COLO668 (cell line): ENCODE measurements around the gene EPHA1.
"Not testable (repeated sequence)": the region's sequence is repeated elsewhere in the genome, so short reads cannot be mapped to it uniquely, and the experiment has no call there.

ENCODE experiments used
- DNase-seq: peaks from one replicate; lab custom pipeline; 2025; ENCODE audit not compliant: unreplicated experiment; lab: John Stamatoyannopoulos, UW

Gene EPHA1

GRCh38 chr7:143431109-143431508, 22.5 kb upstream of the EPHA1 start:
- no peak for DNase-seq

- no peak for DNase-seq
Measured at GRCh38 chr7:143429770-143430698, 21.4 kb upstream of the EPHA1 start.

GRCh38 chr7:143426479-143427142, 18.0 kb upstream of the EPHA1 start:
- no peak for DNase-seq

- not testable (repeated sequence) for DNase-seq
Measured at GRCh38 chr7:143424476-143424875, 15.8 kb upstream of the EPHA1 start.

- no peak for DNase-seq
Measured at GRCh38 chr7:143422033-143422432, 13.4 kb upstream of the EPHA1 start.

- DNase-seq, result not testable (repeated sequence)
Measured at GRCh38 chr7:143420624-143421023, 12.0 kb upstream of the EPHA1 start.

GRCh38 chr7:143419880-143420279, 11.2 kb upstream of the EPHA1 start:
- no peak for DNase-seq

GRCh38 chr7:143418681-143419458, 10.2 kb upstream of the EPHA1 start:
- no peak for DNase-seq

GRCh38 chr7:143417734-143418383, 9.2 kb upstream of the EPHA1 start:
- no peak for DNase-seq

GRCh38 chr7:143416565-143417149, 8.0 kb upstream of the EPHA1 start:
- DNase-seq, result no peak

- DNase-seq, result no peak
Measured at GRCh38 chr7:143415742-143416397, 7.2 kb upstream of the EPHA1 start.

GRCh38 chr7:143415209-143415608, 6.6 kb upstream of the EPHA1 start:
- DNase-seq, result not testable (repeated sequence)

- no peak for DNase-seq
Measured at GRCh38 chr7:143413123-143413522, 4.5 kb upstream of the EPHA1 start.

GRCh38 chr7:143411976-143412708, 3.5 kb upstream of the EPHA1 start:
- DNase-seq, result no peak

GRCh38 chr7:143410521-143411004, 1.9 kb upstream of the EPHA1 start:
- no peak for DNase-seq

GRCh38 chr7:143408252-143408685, 387 bp downstream of the EPHA1 start:
- DNase-seq, result no peak

GRCh38 chr7:143407287-143408251, 1.1 kb downstream of the EPHA1 start:
- DNase-seq, result no peak

- no peak for DNase-seq
Measured at GRCh38 chr7:143406002-143406357, 2.7 kb downstream of the EPHA1 start.
